Heart right ventricle (tissue), 16 donors: ENCODE measurements around the gene CCDC92. TPM values are rescaled to one million over a fixed set of nuclear protein-coding genes. Genes with fewer than 3 reads are reported as not detected.
A peak's percentile ranks its signal among the peaks of the same experiment; 100 is the strongest.

Experiments used
- ATAC-seq, 8 donors: fragments of 200-7000 bp; cut with Tn5 transposase; one replicate each; pipeline ENCODE4 v1.9.1; 2020; ENCODE audit warnings: mild to moderate bottlenecking in 8 of 8, moderate library complexity in 8 of 8, moderate number of reproducible peaks in 1 of 8
- DNase-seq, 2 donors: peaks; one replicate each; pipeline ENCODE4 v3.0.0-alpha.2; 2020
- H3K27ac ChIP-seq, 10 donors: fragments of 200-600 bp; sonication (generic) in 2 of 10; one replicate each; pipeline versions ENCODE4 v1.5.0 to v1.8.0; 2020 to 2022; ENCODE audit warnings: mild to moderate bottlenecking in 3 of 10
- H3K27me3 ChIP-seq, 7 donors: fragments of 200-600 bp; one replicate each; pipeline ENCODE4 v1.8.0; 2021 to 2022; ENCODE audit warnings: mild to moderate bottlenecking in 2 of 7
- H3K36me3 ChIP-seq, 9 donors: fragments of 200-600 bp; sonication (generic) in 1 of 9; one replicate each; pipeline versions ENCODE4 v1.5.0 to v1.8.0; 2020 to 2022; ENCODE audit warnings: mild to moderate bottlenecking in 2 of 9
- H3K4me1 ChIP-seq, 9 donors: fragments of 200-600 bp; sonication (generic) in 1 of 9; one replicate each; pipeline versions ENCODE4 v1.5.0 to v1.8.0; 2020 to 2022; ENCODE audit warnings: mild to moderate bottlenecking in 4 of 9
- H3K4me3 ChIP-seq, 10 donors: fragments of 200-600 bp; sonication (generic) in 2 of 10; one replicate each; pipeline versions ENCODE4 v1.5.0 to v1.8.0; 2020 to 2022; ENCODE audit warnings: mild to moderate bottlenecking in 7 of 10, moderate library complexity in 2 of 10
- H3K9me3 ChIP-seq, 11 donors: fragments of 200-600 bp in 10 of 11; sonication (generic) in 2 of 11; one replicate each; pipeline versions ENCODE4 v1.5.0 to v1.8.0; 2013 to 2022; ENCODE audit warnings: mild to moderate bottlenecking in 2 of 11, control low read depth in 1 of 11, moderate library complexity in 1 of 11
- WGBS, 2 donors: extraction: QIAGEN DNeasy Blood & Tissue Kit; methylation state at CpG; one replicate each; pipeline ENCODE4 v1.1.7; 2013; ENCODE audit warnings: inconsistent platforms in 1 of 2; 5-methylcytosine and 5-hydroxymethylcytosine counted together
- intact Hi-C, 10 donors: fragments of 100-400 bp; cut with DNase I; formaldehyde crosslinking; loops; one replicate each; pipeline versions ENCODE4 v1.11.1 to v1.14.2; 2022
- polyA plus RNA-seq, 2 donors: library from polyadenylated mRNA; stranded (reverse); fragments of 200-250 nt; gene quantifications; one replicate each; pipeline ENCODE4 v1.2.3, GENCODE V29; 2013
- total RNA-seq, 10 donors: library from RNA; stranded (reverse); fragmentation: NEBNext Ultra II Directional in 3 of 10; extraction: Animal tissue kit (Norgen Biotek cat#: 25700) in 3 of 10; gene quantifications; one replicate each; pipeline versions ENCODE4 v1.2.1 to v1.2.4, GENCODE V29; 2021 to 2023
- TF ChIP-seq, protein P1 (sequence below), 9 donors: fragments of 200-600 bp; sonication (generic) in 2 of 9; IDR thresholded peaks; one replicate each; pipeline versions ENCODE4 v1.5.0 to v1.8.0; 2021 to 2022; ENCODE audit warnings: antibody characterized with exemption in 9 of 9, mild to moderate bottlenecking in 5 of 9, moderate library complexity in 1 of 9
- donor health status: Arrhythmogenic right ventricular cardiomyopathy.
- donor health status: ischemic (EF 13 %, LVEDD 7.1; RV severe dilation, severe dysfunction).
- donor health status: healthy with polysubstance abuse.
- donor health status: DM: no; HTN: yes; CAD: no.
- donor health status: DM: no; HTN: no; CAD: no.
- donor health status: ischemic (EF 25% LVEDD 6.9; RV normal size, moderate dysfunction).
- donor health status: ischemic (EF 25% LVEDD 5.7; RV mildly dilated, moderate dysfunction).
- donor health status: healthy.
- donor health status: DM: yes; HTN: yes; CAD: no.
- donor health status: Ischemic cardiomyopathy.
- donor health status: ischemic (EF 35%, LVEDD 5.7; RV mildly dilated, moderate dysfunction).
- donor health status: nonischemic (EF 11% LVEDD 7.7; RV severe dilation, severe dysfunction).
- donor health status: DM: yes; HTN: yes; CAD: no.
- donor health status: PGD.
- donor health status: ischemic (EF 29% LVEDD 5.4; RV normal size, mild dysfunction).
- donor health status: nonischemic (EF 23%, LVEDD 6.1; RV moderate dilation, normal function).

Gene CCDC92
- total and polyA plus RNA-seq, 12 donors = 38.5 to 77.1 (median 56.5) TPM

GRCh38 chr12:123957196-123957595 is 15.4 kb downstream of the CCDC92 start:
- peak overlapping the region in 1 of 10 donors; percentile 79 for H3K27ac ChIP-seq
- DNase-seq (no peak), ATAC-seq (no peak)
- H3K36me3 ChIP-seq = peaks cover 0 to 12% (median 0%) of the 10 kb centered on the region in 9 donors
- TF ChIP-seq, protein P1, sequence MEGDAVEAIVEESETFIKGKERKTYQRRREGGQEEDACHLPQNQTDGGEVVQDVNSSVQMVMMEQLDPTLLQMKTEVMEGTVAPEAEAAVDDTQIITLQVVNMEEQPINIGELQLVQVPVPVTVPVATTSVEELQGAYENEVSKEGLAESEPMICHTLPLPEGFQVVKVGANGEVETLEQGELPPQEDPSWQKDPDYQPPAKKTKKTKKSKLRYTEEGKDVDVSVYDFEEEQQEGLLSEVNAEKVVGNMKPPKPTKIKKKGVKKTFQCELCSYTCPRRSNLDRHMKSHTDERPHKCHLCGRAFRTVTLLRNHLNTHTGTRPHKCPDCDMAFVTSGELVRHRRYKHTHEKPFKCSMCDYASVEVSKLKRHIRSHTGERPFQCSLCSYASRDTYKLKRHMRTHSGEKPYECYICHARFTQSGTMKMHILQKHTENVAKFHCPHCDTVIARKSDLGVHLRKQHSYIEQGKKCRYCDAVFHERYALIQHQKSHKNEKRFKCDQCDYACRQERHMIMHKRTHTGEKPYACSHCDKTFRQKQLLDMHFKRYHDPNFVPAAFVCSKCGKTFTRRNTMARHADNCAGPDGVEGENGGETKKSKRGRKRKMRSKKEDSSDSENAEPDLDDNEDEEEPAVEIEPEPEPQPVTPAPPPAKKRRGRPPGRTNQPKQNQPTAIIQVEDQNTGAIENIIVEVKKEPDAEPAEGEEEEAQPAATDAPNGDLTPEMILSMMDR (IDR thresholded peaks at IDR 0.05) = no peak
- H3K4me3 ChIP-seq = no peak overlapping the region
- intact Hi-C loops = no loop called here
- no peaks in the 10 kb centered on the region for H3K27me3 ChIP-seq
- 82 to 89% methylated on average over 3 of the region's 3 CpGs for WGBS, 2 donors
- peaks cover 5 to 74% (median 26%) of the 10 kb centered on the region in 9 donors for H3K4me1 ChIP-seq
- no peaks in the 10 kb centered on the region for H3K9me3 ChIP-seq

GRCh38 chr12:123956249-123956648 is 16.4 kb downstream of the CCDC92 start:
- 92 to 93% methylated on average over 9 of the region's 9 CpGs for WGBS, 2 donors

DNA sequence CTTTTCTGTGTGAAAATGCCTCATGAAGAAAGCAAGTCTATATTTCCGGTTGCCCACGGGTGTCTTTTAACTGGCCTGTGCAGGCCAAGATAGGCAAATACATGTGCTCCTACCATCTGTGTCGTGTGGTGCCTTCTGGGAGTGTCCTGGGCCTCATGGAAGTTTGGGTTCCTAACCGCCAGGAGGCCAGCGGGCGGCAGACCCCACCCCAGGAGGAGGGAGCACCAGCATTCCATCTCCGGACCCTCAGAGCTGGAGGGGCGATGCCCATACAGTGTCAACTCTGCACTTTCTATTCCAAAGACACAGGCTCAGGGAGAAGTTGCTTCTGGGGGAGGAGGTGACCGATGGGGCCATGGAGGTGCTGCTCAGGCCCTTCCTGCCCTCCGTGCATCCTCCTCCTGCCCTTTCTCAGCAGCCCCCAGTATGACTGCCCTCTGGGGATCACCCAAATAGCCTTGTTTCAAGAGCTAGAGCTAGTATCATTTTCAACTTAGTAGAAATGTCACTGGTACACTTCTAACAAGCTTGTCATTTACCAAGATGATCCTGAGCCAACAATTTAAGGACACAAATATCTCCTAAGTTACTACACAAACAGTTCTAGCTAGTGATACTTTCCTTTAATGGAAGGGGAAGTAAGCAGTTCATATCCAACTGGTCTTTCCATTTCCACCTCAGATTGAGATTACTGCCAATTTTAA is 17.8 kb downstream of the CCDC92 start:
- Histone ChIP-seq H3K4me1 (peaks cover 14 to 77% (median 50%) of the 10 kb centered on the region in 9 donors), H3K9me3 (no peaks in the 10 kb centered on the region), H3K27ac (peak overlapping the region; percentile 49 to 84 (median 72)), H3K36me3 (peaks cover 0 to 12% (median 0%) of the 10 kb centered on the region in 9 donors), H3K4me3 (no peak overlapping the region), H3K27me3 (no peaks in the 10 kb centered on the region)
- intact Hi-C loops = no loop called here
- WGBS, 2 donors = 74 to 78% methylated on average over 10 of the region's 10 CpGs
- DNase-seq = no peak
- TF ChIP-seq, protein P1 (IDR thresholded peaks at IDR 0.05) = no peak
- peak in 7 of 8 donors; percentile 48 to 79 (median 60) for ATAC-seq

More at GRCh38 chr12:123956249-123956648, 16.4 kb downstream of the CCDC92 start:
- Histone ChIP-seq H3K27ac (no peak overlapping the region), H3K9me3 (no peaks in the 10 kb centered on the region), H3K36me3 (peaks cover 0 to 12% (median 0%) of the 10 kb centered on the region in 9 donors), H3K4me1 (peaks cover 5 to 74% (median 36%) of the 10 kb centered on the region in 9 donors), H3K27me3 (no peaks in the 10 kb centered on the region), H3K4me3 (no peak overlapping the region)
- ATAC-seq (no peak), DNase-seq (no peak)
- TF ChIP-seq, protein P1 (IDR thresholded peaks at IDR 0.05) = no peak
- intact Hi-C loops = no loop called here

GRCh38 chr12:123952037-123952436 is 20.6 kb downstream of the CCDC92 start:
- Histone ChIP-seq H3K4me1 (peaks cover 18 to 85% (median 58%) of the 10 kb centered on the region in 9 donors), H3K36me3 (peaks cover 0 to 1% (median 0%) of the 10 kb centered on the region in 9 donors), H3K27ac (peak overlapping the region in 2 of 10 donors; percentile 1 to 56), H3K27me3 (no peaks in the 10 kb centered on the region), H3K4me3 (no peak overlapping the region), H3K9me3 (no peaks in the 10 kb centered on the region)
- TF ChIP-seq, protein P1 (IDR thresholded peaks at IDR 0.05) = no peak
- ATAC-seq = no peak
- 59 to 60% methylated on average over 2 of the region's 2 CpGs for WGBS, 2 donors
- DNase-seq = no peak
- intact Hi-C loops = no loop called here
